Stimulated activated naive B cell treated with anti-CD40 and anti-IgM and Interleukin-4, amounts not matched to agents 10 μg/mL and 1 μg/mL and 100 μg/mL, for 72 hours (primary cell): ENCODE measurements around the gene RAX.
"Not testable (repeated sequence)": the region's sequence is repeated elsewhere in the genome, so short reads cannot be mapped to it uniquely, and the experiment has no call there.

ENCODE experiments used
- ATAC-seq, 2 donors: fragments of 150-1000 bp; cut with Tn5 transposase; replicated peaks; 2 replicates each; pipeline ENCODE4 v1.10.0; 2021; ENCODE audit warnings: moderate library complexity in 1 of 2
- DNase-seq: peaks from one replicate; pipeline ENCODE4 v3.0.0; 2021
- H3K27ac Mint-ChIP-seq: one replicate; pipeline ENCODE4 v1.8.0; 2022; ENCODE audit warnings: mild to moderate bottlenecking, mixed read lengths
- H3K27me3 Mint-ChIP-seq, 2 donors: one replicate each; pipeline ENCODE4 v1.8.0; 2022; ENCODE audit warnings: mixed read lengths in 2 of 2
- H3K36me3 Mint-ChIP-seq, 2 donors: one replicate each; pipeline ENCODE4 v1.8.0; 2022; ENCODE audit warnings: mixed read lengths in 2 of 2, mild to moderate bottlenecking in 1 of 2
- H3K4me1 Mint-ChIP-seq, 2 donors: one replicate each; pipeline ENCODE4 v1.8.0; 2022; ENCODE audit warnings: mixed read lengths in 2 of 2, mild to moderate bottlenecking in 1 of 2
- H3K4me3 Mint-ChIP-seq, 2 donors: one replicate each; pipeline ENCODE4 v1.8.0; 2022; ENCODE audit warnings: mild to moderate bottlenecking in 2 of 2, mixed read lengths in 2 of 2, moderate library complexity in 1 of 2
- H3K9me3 Mint-ChIP-seq, 2 donors: one replicate each; pipeline ENCODE4 v1.8.0; 2022; ENCODE audit warnings: mixed read lengths in 2 of 2, mild to moderate bottlenecking in 1 of 2

Gene RAX

DNA sequence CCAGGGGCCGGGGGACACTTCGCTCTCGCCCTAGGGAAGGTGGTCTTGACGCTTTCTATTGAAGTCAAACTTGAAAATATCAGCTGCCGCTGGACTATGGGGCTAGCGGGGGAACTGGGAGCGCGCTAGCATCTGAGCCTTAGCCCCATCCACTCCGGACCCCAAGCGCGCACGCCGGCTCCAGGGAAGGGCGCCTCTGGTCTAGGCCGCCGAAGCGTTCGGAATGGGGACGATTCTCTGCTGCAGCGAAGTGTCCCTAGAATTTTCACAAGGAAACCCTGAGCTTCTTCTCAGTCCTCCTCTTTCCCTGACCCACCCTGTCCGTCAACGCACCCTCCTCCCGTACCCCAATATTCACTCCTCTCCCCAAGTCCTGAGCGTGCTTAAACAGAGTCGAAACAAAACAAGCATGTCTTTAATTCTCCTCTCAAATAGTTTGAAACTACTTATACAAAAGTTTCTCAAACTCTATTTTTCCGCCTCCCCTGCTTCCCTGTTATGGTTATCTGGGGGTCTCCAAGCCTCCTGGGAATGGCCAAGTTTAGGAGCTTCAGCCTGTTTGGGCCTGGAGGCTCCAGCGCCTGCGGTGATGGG is 5.0 kb downstream of the RAX start:
- peaks cover 26 to 50% of the 10 kb centered on the region in 2 donors for H3K4me1 Mint-ChIP-seq
- DNase-seq (no peak), ATAC-seq (no peak)
- peaks cover 79 to 86% of the 10 kb centered on the region in 2 donors for H3K27me3 Mint-ChIP-seq
- H3K4me3 Mint-ChIP-seq, result peak overlapping the region; percentile 59 to 64
- H3K9me3 Mint-ChIP-seq, result peaks cover 0 to 1% of the 10 kb centered on the region in 2 donors
- H3K27ac Mint-ChIP-seq, result peak overlapping the region; percentile 90
- H3K36me3 Mint-ChIP-seq, result peaks cover 0 to 4% of the 10 kb centered on the region in 2 donors

DNA sequence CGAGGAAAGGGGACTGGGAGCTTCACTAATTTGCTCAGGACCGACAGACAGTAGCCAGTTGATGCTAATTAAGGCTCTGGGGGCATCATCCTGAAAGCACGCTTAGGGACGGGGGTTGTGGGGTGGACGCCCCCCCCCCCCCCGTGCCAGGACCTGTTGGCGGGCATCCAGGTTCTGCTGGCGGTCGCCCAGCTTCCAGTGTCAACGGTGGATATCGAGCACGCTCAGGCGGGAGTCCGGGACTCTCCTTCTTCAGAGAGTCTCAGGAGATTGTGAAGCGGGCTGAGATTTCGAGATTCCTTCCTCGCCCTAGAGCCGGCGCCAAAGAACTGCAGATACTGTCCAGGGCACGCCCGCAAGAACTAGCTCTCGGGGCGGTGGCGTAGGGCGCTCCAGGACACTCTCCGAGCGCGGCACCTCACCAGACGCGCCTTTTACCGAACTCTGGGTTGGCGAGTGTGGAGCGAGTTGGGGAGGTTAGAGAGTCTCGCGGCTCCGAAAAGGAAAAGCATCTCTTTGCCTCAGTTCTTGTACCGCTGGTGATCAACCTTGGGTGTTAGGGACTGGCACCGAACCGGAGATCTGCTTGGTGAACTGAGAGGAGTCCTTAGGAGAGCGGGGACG is 5.6 kb downstream of the RAX start:
- no peak for DNase-seq
- peaks cover 85 to 93% of the 10 kb centered on the region in 2 donors for H3K27me3 Mint-ChIP-seq
- H3K9me3 Mint-ChIP-seq, result peaks cover 0 to 1% of the 10 kb centered on the region in 2 donors
- H3K36me3 Mint-ChIP-seq, result peaks cover 0 to 4% of the 10 kb centered on the region in 2 donors
- H3K4me3 Mint-ChIP-seq, result peak overlapping the region; percentile 59 to 64
- no peak for ATAC-seq
- H3K4me1 Mint-ChIP-seq, result peaks cover 26 to 49% of the 10 kb centered on the region in 2 donors
- peak overlapping the region; percentile 90 for H3K27ac Mint-ChIP-seq

DNA sequence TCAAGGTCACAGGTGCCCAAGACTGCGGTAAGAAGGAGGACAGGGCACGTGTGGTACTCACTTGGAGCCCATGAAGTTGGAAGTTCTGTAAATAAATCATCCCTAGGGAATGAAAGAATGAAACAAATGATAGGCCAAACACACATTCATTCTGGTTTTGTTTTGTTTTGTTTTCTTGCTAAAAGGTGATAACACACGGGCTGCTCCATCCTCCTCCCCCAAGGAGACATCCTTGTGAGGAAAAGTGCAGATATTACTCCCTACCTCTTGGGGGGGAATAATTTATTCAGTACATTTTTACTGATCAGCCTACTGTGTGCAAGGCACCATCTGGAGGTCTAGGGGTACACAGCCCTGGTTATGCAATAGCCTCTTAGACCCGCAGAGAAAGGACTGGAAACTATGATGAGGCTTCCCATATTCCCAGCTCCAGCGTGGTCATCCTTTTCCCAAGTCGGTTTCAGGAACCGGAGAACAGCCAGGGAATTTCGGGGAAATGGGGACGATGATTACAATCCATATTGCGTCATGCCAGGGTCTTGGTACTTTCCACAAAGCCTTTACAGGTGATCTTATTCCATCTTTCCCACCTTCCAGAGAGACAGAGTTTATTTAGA is 6.3 kb downstream of the RAX start:
- H3K9me3 Mint-ChIP-seq, result peaks cover 0 to 1% of the 10 kb centered on the region in 2 donors
- peaks cover 25 to 48% of the 10 kb centered on the region in 2 donors for H3K4me1 Mint-ChIP-seq
- peaks cover 86 to 94% of the 10 kb centered on the region in 2 donors for H3K27me3 Mint-ChIP-seq
- peak overlapping the region; percentile 90 for H3K27ac Mint-ChIP-seq
- peak overlapping the region in 1 of 2 donors; percentile 25 for H3K4me3 Mint-ChIP-seq
- ATAC-seq (no peak), DNase-seq (no peak)
- peaks cover 0 to 4% of the 10 kb centered on the region in 2 donors for H3K36me3 Mint-ChIP-seq

DNA sequence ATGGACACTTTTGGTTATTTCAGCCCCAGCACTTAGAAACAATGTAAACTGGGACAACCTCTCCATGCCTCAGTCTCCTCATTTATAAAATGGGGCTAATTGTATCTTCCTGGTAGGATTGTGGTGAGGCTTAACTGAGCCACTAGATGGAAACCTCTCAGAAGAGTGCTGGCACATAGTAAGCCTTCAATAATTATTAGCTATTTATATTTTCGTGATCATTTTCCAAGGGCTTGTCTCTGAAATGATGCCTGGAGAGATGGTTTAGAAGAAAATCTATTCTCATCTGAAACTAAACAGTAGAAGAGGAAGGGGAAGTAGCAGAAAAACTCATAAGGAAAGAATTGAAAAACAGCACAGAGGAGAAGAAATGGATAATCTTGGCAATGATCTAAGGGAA is 6.8 kb downstream of the RAX start:
- H3K4me3 Mint-ChIP-seq, result no peak overlapping the region
- H3K9me3 Mint-ChIP-seq, result peaks cover 0 to 1% of the 10 kb centered on the region in 2 donors
- H3K27ac Mint-ChIP-seq, result no peak overlapping the region
- no peak for ATAC-seq
- peaks cover 0 to 4% of the 10 kb centered on the region in 2 donors for H3K36me3 Mint-ChIP-seq
- DNase-seq, result no peak
- peaks cover 23 to 43% of the 10 kb centered on the region in 2 donors for H3K4me1 Mint-ChIP-seq
- H3K27me3 Mint-ChIP-seq, result peaks cover 81 to 94% of the 10 kb centered on the region in 2 donors

DNA sequence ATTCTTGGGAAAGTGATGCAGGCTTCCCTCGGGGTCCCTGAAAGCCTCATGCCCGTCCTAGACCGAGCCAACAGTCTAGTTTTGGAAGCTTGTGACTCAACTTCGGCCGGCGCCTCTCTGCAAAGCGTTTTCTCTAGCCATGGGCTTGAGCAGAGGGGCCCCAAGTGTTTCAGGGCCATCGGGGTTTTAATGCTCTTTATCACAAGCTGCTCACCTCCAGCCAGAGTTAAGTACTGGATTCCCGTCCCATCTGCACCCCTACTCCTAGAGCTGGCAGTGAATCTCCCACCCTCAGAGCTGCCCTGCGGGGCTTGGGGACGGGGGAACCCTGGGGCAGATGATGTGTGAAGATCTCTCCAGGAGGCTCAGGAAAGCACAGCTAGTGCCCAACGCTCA is 7.3 kb downstream of the RAX start:
- H3K27ac Mint-ChIP-seq, result peak overlapping the region; percentile 47
- ATAC-seq (no peak), DNase-seq (no peak)
- H3K4me3 Mint-ChIP-seq, result peak overlapping the region; percentile 79 to 81
- peaks cover 0 to 4% of the 10 kb centered on the region in 2 donors for H3K36me3 Mint-ChIP-seq
- H3K27me3 Mint-ChIP-seq, result peaks cover 79 to 94% of the 10 kb centered on the region in 2 donors
- peaks cover 0 to 1% of the 10 kb centered on the region in 2 donors for H3K9me3 Mint-ChIP-seq
- H3K4me1 Mint-ChIP-seq, result peaks cover 23 to 43% of the 10 kb centered on the region in 2 donors

DNA sequence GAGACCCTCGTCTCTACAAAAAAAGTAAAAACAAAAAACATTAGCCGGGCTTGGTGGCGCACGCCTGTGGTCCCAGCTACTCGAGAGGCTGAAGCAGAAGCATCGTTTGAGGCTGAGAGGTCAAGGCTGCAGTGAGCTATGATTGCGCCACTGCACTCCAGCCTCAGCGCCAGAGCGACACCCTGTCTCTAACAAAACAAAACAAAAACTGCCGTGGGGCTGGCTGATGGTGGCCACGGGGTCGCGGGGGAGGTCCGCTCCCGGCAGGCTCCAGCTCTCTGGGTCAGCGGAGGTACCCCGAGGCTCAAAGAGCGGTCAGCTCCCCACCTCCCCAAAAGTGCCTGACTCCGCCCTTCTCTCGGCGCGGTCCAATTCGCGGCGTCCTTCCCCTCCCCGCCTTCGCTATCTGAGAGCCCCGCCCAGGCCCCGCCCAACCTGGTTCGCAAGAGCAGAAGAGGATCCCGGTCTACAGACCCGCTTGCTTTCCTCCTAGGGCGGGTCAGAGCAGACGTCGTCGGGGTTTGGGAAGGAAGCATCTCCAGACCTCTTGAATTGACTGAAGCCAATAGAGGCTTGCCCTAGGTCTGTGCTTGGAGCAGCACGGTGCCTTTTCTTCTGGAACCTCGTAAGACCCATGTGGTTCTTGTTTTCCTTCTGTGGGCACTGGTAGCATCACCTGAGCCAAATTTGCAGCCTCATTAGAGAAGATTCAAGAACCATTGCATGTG is 7.8 kb downstream of the RAX start:
- Mint-ChIP-seq H3K9me3 (peaks cover 0 to 1% of the 10 kb centered on the region in 2 donors), H3K27ac (peak overlapping the region; percentile 47), H3K4me1 (peaks cover 23 to 43% of the 10 kb centered on the region in 2 donors), H3K4me3 (peak overlapping the region; percentile 79 to 81), H3K36me3 (peaks cover 0 to 4% of the 10 kb centered on the region in 2 donors), H3K27me3 (peaks cover 79 to 94% of the 10 kb centered on the region in 2 donors)
- ATAC-seq (peak; percentile 62 to 68), DNase-seq (no peak)

DNA sequence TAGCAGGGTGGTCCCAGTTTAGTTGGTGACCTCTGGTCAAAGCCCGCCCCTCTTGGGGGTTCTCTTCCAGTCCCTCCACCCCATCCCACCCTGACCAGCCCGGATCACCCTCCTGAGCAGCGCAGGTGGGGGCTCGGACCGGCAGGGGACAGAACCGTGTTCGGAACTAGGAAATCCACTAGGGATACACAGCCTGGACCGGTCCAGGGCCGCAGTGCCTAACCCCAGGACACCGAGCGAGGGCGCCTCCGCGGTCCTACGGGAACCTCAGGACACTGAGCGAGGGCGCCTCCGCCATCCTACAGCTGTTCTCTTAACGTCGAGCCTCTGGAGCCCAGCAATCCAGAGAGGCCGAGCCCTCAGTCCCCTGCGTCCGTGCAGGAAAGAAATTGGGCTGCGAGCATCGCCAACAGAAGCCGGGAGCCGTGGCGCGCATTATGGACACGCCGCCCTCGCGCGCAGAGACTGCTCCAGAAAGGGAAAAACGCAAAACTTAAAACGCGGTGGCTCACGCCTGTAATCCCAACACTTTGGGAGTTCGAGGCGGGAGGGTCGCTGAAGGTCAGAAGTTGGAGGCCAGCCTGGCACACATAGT is 8.5 kb downstream of the RAX start:
- peaks cover 0 to 1% of the 10 kb centered on the region in 2 donors for H3K9me3 Mint-ChIP-seq
- peaks cover 78 to 93% of the 10 kb centered on the region in 2 donors for H3K27me3 Mint-ChIP-seq
- no peak for ATAC-seq
- H3K27ac Mint-ChIP-seq, result no peak overlapping the region
- peaks cover 23 to 42% of the 10 kb centered on the region in 2 donors for H3K4me1 Mint-ChIP-seq
- no peak for DNase-seq
- peaks cover 0 to 4% of the 10 kb centered on the region in 2 donors for H3K36me3 Mint-ChIP-seq
- peak overlapping the region; percentile 79 to 81 for H3K4me3 Mint-ChIP-seq

DNA sequence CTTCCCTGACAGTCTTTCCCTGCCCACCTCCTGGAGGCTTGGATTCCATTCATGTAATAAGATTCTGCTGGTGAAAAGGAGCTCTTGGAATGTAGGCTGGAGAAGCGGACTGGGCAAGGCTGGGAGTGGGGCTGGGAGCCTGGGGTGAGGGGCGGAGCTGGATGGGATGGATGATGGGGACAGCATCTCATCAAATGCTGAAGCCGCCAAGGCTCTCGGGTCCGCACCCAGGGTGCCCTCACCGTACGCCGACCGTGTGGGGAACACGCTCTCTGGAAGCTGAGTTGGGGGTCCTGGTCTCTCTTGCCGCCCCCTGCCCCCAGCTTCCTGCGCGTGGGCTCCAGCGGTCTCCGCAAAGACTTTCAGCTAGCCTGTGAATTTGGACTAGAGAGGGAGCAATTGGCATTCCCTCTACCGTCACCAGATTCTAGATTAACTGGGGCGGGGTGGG is 9.1 kb downstream of the RAX start:
- H3K27ac Mint-ChIP-seq, result no peak overlapping the region

DNA sequence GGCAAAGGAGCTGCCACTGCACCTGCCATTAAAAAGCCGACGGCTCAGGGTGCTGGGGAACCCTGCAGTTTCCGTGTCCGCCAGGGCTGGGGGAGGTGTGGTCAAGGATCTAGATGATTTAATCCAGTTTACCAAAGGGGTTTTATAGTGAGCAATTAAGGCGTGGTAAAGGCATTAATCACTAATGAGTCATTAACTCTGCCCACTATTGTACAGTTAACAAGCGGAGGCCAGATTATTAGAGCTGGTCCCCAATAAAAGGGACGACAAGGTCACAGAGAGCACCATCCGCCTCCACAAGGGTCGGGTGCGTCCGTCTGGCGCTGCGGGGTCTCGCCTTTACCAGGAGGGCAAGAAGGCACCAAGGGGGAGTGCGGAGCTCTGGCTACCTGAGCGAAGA is 9.6 kb downstream of the RAX start:
- ATAC-seq (no peak), DNase-seq (no peak)
- Mint-ChIP-seq H3K27me3 (peaks cover 81 to 94% of the 10 kb centered on the region in 2 donors), H3K4me3 (peak overlapping the region in 1 of 2 donors; percentile 29), H3K9me3 (peaks cover 0 to 1% of the 10 kb centered on the region in 2 donors), H3K4me1 (peaks cover 16 to 33% of the 10 kb centered on the region in 2 donors), H3K27ac (peak overlapping the region; percentile 60), H3K36me3 (no peaks in the 10 kb centered on the region)

More for the DNA sequence above, 9.1 kb downstream of the RAX start:
- H3K27me3 Mint-ChIP-seq, result peaks cover 80 to 93% of the 10 kb centered on the region in 2 donors
- peaks cover 0 to 1% of the 10 kb centered on the region in 2 donors for H3K9me3 Mint-ChIP-seq
- no peak for DNase-seq
- peaks cover 19 to 36% of the 10 kb centered on the region in 2 donors for H3K4me1 Mint-ChIP-seq
- ATAC-seq, result no peak
- H3K4me3 Mint-ChIP-seq, result no peak overlapping the region
- no peaks in the 10 kb centered on the region for H3K36me3 Mint-ChIP-seq

DNA sequence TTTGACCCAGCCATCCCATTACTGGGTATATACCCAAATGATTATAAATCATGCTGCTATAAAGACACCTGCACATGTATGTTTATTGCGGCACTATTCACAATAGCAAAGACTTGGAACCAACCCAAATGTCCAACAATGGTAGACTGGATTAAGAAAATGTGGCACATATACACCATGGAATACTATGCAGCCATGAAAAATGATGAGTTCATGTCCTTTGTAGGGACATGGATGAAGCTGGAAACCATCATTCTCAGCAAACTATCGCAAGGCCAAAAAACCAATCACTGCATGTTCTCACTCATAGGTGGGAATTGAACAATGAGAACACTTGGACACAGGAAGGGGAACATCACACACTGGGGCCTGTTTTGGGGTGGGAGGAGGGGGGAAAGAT is 11.0 kb downstream of the RAX start:
- Mint-ChIP-seq H3K27me3 (peaks cover 72 to 93% of the 10 kb centered on the region in 2 donors), H3K4me1 (peaks cover 7 to 26% of the 10 kb centered on the region in 2 donors)
- DNase-seq, H3K4me3 Mint-ChIP-seq, H3K36me3 Mint-ChIP-seq, H3K27ac Mint-ChIP-seq, H3K9me3 Mint-ChIP-seq, ATAC-seq: not testable (repeated sequence)

DNA sequence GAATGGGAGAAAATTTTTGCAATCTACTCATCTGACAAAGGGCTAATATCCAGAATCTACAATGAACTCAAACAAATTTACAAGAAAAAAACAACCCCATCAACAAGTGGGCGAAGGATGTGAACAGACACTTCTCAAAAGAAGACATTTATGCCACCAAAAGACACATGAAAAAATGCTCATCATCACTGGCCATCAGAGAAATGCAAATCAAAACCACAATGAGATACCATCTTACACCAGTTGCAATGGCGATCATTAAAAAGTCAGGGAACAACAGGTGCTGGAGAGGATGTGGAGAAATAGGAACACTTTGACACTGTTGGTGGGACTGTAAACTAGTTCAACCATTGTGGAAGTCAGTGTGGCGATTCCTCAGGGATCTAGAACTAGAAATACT is 11.4 kb downstream of the RAX start:
- H3K36me3 Mint-ChIP-seq, H3K4me3 Mint-ChIP-seq, ATAC-seq, H3K27ac Mint-ChIP-seq, DNase-seq, H3K9me3 Mint-ChIP-seq: not testable (repeated sequence)
- Mint-ChIP-seq H3K4me1 (peaks cover 7 to 25% of the 10 kb centered on the region in 2 donors), H3K27me3 (peaks cover 70 to 89% of the 10 kb centered on the region in 2 donors)

DNA sequence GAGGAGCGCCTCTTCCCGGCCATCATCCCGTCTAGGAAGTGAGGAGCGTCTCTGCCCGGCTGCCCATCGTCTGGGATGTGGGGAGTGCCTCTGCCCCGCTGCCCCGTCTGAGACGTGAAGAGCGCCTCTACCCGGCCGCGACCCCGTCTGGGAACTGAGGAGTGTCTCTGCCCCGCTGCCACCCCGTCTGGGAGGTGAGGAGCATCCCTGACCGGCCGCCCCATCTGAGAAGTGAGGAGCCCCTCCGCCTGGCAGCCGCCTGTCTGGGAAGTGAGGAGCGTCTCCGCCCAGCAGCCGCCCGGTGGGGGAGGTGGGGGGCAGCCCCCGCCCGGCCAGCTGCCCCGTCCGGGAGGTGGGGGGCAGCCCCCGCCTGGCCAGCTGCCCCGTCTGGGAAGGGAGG is 17.8 kb downstream of the RAX start:
- H3K9me3 Mint-ChIP-seq, ATAC-seq, H3K4me1 Mint-ChIP-seq, H3K36me3 Mint-ChIP-seq, DNase-seq, H3K27ac Mint-ChIP-seq, H3K4me3 Mint-ChIP-seq: not testable (repeated sequence)
- peaks cover 25 to 35% of the 10 kb centered on the region in 2 donors for H3K27me3 Mint-ChIP-seq

DNA sequence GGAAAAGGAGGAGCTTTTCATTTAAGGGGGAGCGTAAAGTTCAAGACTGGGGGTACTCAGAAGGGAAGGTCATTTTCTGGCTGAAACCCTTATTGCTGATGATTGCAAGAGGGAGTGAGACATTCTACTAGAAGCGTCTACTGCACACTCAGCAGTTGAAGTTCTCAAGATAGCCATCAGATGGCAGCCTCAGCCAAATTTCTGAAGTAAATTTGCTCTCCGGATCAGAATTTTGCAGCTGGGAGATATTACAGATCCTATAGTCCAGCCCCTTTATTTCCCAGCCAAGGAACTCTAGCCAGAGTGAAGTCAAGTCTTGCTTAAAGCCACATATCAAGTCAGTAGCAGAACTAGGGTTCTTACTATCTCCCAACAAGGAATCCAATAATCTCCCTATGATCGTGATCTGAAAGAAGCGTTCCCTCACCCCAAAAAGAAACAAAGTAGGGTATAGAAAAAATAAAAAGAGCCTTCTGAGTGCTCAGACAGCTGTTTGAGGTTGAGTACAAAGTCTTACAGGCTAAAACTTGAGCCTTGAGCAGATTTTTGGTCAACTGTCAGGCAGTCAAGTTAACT is 24.0 kb downstream of the RAX start:
- ATAC-seq, result peak; percentile 38 to 62
- Mint-ChIP-seq H3K36me3 (no peaks in the 10 kb centered on the region), H3K4me3 (no peak overlapping the region), H3K9me3 (no peaks in the 10 kb centered on the region), H3K27me3 (peaks cover 35 to 41% of the 10 kb centered on the region in 2 donors), H3K4me1 (peaks cover 0 to 1% of the 10 kb centered on the region in 2 donors), H3K27ac (no peak overlapping the region)
- DNase-seq, result no peak
